ENCODE measurements around the gene ISCA2. TPM values are rescaled to one million over a fixed set of nuclear protein-coding genes. Genes with fewer than 3 reads are reported as not detected.

ISCA2 gene
- total RNA-seq, 2 experiments from 2014 or later, result 38.4 to 50.0 TPM

- H3K4me1 ChIP-seq (ENCODE audit: insufficient read depth, low read length, poor library complexity, severe bottlenecking), result no peaks in the 10 kb centered on the region
- no peaks in the 10 kb centered on the region for H4K20me1 ChIP-seq (ENCODE audit: insufficient read depth, low read length)
- H3K4me3 ChIP-seq (ENCODE audit: low read depth, low read length, poor library complexity, severe bottlenecking), result no peak overlapping the region
- BruUV-seq (replicated peaks), result no TSS peak
- no peaks in the 10 kb centered on the region for H3K9me3 ChIP-seq (ENCODE audit: low read length)
- H3K27ac ChIP-seq (ENCODE audit: low read depth, low read length, poor library complexity, severe bottlenecking), result no peak overlapping the region
- no peaks in the 10 kb centered on the region for H3K9me2 ChIP-seq (ENCODE audit: insufficient read depth, low read length)
- no peaks in the 10 kb centered on the region for H3K79me2 ChIP-seq (ENCODE audit: insufficient read depth, low read depth, low read length)
- TF ChIP-seq CTCF (conservative IDR thresholded peaks at IDR 0.05; ENCODE audit: low read length), result no peak
- TF ChIP-seq EZH2phosphoT487 (IDR thresholded peaks at IDR 0.05; ENCODE audit: borderline replicate concordance, low read depth, low read length), result no peak
- no peak overlapping the region for H2AFZ ChIP-seq (ENCODE audit: low read length)
- intact Hi-C loops (cut with micrococcal nuclease; ENCODE audit: unreplicated experiment), result no loop called here
- ChIA-PET POLR2A (no interaction called here), CTCF (ENCODE audit: unreplicated experiment) (no interaction called here)
- H3K4me2 ChIP-seq (ENCODE audit: low read length), result no peak overlapping the region
- no peak for DNase-seq (ENCODE audit: low spot score)
- no peaks in the 10 kb centered on the region for H3K36me3 ChIP-seq (ENCODE audit: insufficient read depth, low read length)
Observed at GRCh38 chr14:74474376-74474775, 19.2 kb upstream of the ISCA2 start.

GRCh38 chr14:74475678-74476077, 17.9 kb upstream of the ISCA2 start:
- no peaks in the 10 kb centered on the region for H3K9me2 ChIP-seq (ENCODE audit: insufficient read depth, low read length)
- no peaks in the 10 kb centered on the region for H3K79me2 ChIP-seq (ENCODE audit: insufficient read depth, low read depth, low read length)
- no peak for DNase-seq (ENCODE audit: low spot score)
- H3K4me1 ChIP-seq (ENCODE audit: insufficient read depth, low read length, poor library complexity, severe bottlenecking), result no peaks in the 10 kb centered on the region
- no TSS peak for BruUV-seq (replicated peaks)
- no peaks in the 10 kb centered on the region for H3K36me3 ChIP-seq (ENCODE audit: insufficient read depth, low read length)
- H3K9me3 ChIP-seq (ENCODE audit: low read length), result no peaks in the 10 kb centered on the region
- H3K4me2 ChIP-seq (ENCODE audit: low read length), result no peak overlapping the region
- ChIA-PET POLR2A (interaction anchor here (0.7 to 0.9 kb wide), 2 partner anchors 9 to 15 kb away, joined by 3 to 4 read pairs; no protein-coding TSS in a partner anchor), CTCF (ENCODE audit: unreplicated experiment) (no interaction called here)
- H3K27ac ChIP-seq (ENCODE audit: low read depth, low read length, poor library complexity, severe bottlenecking), result no peak overlapping the region
- no peaks in the 10 kb centered on the region for H4K20me1 ChIP-seq (ENCODE audit: insufficient read depth, low read length)
- no peak overlapping the region for H3K4me3 ChIP-seq (ENCODE audit: low read depth, low read length, poor library complexity, severe bottlenecking)
- intact Hi-C loops (cut with micrococcal nuclease; ENCODE audit: unreplicated experiment), result no loop called here
- TF ChIP-seq EZH2phosphoT487 (IDR thresholded peaks at IDR 0.05; ENCODE audit: borderline replicate concordance, low read depth, low read length) (no peak), CTCF (conservative IDR thresholded peaks at IDR 0.05; ENCODE audit: low read length) (no peak)
- H2AFZ ChIP-seq (ENCODE audit: low read length), result no peak overlapping the region

- Histone ChIP-seq H4K20me1 (ENCODE audit: insufficient read depth, low read length) (no peaks in the 10 kb centered on the region), H2AFZ (ENCODE audit: low read length) (no peak overlapping the region), H3K27ac (ENCODE audit: low read depth, low read length, poor library complexity, severe bottlenecking) (no peak overlapping the region), H3K79me2 (ENCODE audit: insufficient read depth, low read depth, low read length) (no peaks in the 10 kb centered on the region), H3K4me2 (ENCODE audit: low read length) (no peak overlapping the region), H3K36me3 (ENCODE audit: insufficient read depth, low read length) (no peaks in the 10 kb centered on the region), H3K9me3 (ENCODE audit: low read length) (no peaks in the 10 kb centered on the region), H3K4me3 (ENCODE audit: low read depth, low read length, poor library complexity, severe bottlenecking) (no peak overlapping the region), H3K4me1 (ENCODE audit: insufficient read depth, low read length, poor library complexity, severe bottlenecking) (no peaks in the 10 kb centered on the region), H3K9me2 (ENCODE audit: insufficient read depth, low read length) (no peaks in the 10 kb centered on the region)
- TF ChIP-seq CTCF (conservative IDR thresholded peaks at IDR 0.05; ENCODE audit: low read length) (no peak), EZH2phosphoT487 (IDR thresholded peaks at IDR 0.05; ENCODE audit: borderline replicate concordance, low read depth, low read length) (no peak)
- ChIA-PET CTCF (ENCODE audit: unreplicated experiment) (no interaction called here), POLR2A (interaction anchor here (0.9 kb wide), 1 partner anchor 15 kb away, joined by 3 read pairs; no protein-coding TSS in a partner anchor)
- intact Hi-C loops (cut with micrococcal nuclease; ENCODE audit: unreplicated experiment), result no loop called here
- no peak for DNase-seq (ENCODE audit: low spot score)
- no TSS peak for BruUV-seq (replicated peaks)
Observed at GRCh38 chr14:74476107-74476506, 17.5 kb upstream of the ISCA2 start.

Measured in OCI-LY7 (cell line).